ENCODE results near the gene RADX.
A peak's percentile ranks its signal among the peaks of the same experiment; 100 is the strongest.
"Not testable (repeated sequence)": the region's sequence is repeated elsewhere in the genome, so short reads cannot be mapped to it uniquely, and the experiment has no call there.

RADX gene

GRCh38 chrX:106611679-106612392, at the start of gene RADX:
TSS of gene RADX (plus strand) at chrX:106611978. CDS start at chrX:106612081, 103 bp downstream.
- DNase-seq: peak; percentile 80

GRCh38 chrX:106564986-106565385, 46.8 kb upstream of the RADX start:
- DNase-seq: no peak

GRCh38 chrX:106566362-106566761, 45.4 kb upstream of the RADX start:
- no peak for DNase-seq

- DNase-seq: no peak
These were observed 29.9 kb upstream of the RADX start for GRCh38 chrX:106581856-106582255.

GRCh38 chrX:106585478-106585877, 26.3 kb upstream of the RADX start:
- no peak for DNase-seq

GRCh38 chrX:106588801-106589200, 23.0 kb upstream of the RADX start:
- DNase-seq: no peak

GRCh38 chrX:106599411-106599810, 12.4 kb upstream of the RADX start:
- no peak for DNase-seq

- DNase-seq: no peak
These were observed 5.2 kb upstream of the RADX start for GRCh38 chrX:106606571-106606970.

- peak; percentile 50 for DNase-seq
These were observed 3.8 kb upstream of the RADX start for GRCh38 chrX:106608016-106608415.

- DNase-seq: no peak
These were observed 480 bp upstream of the RADX start for GRCh38 chrX:106611317-106611678.

- peak; percentile 36 for DNase-seq
These were observed 600 bp downstream of the RADX start for GRCh38 chrX:106612393-106612763.

GRCh38 chrX:106613277-106613676, 1.5 kb downstream of the RADX start:
- no peak for DNase-seq

- DNase-seq: no peak
These were observed 3.3 kb downstream of the RADX start for GRCh38 chrX:106615041-106615440.

- peak; percentile 3 for DNase-seq
These were observed 8.0 kb downstream of the RADX start for GRCh38 chrX:106619797-106620196.

GRCh38 chrX:106621836-106622235, 10.1 kb downstream of the RADX start:
- DNase-seq: no peak

- DNase-seq: no peak
These were observed 15.0 kb downstream of the RADX start for GRCh38 chrX:106626789-106627188.

GRCh38 chrX:106631615-106632014, 19.8 kb downstream of the RADX start:
- no peak for DNase-seq

GRCh38 chrX:106649523-106650428, 38.0 kb downstream of the RADX start:
- no peak for DNase-seq

GRCh38 chrX:106653625-106654024, 41.8 kb downstream of the RADX start:
- not testable (repeated sequence) for DNase-seq

GRCh38 chrX:106670631-106671030, 58.9 kb downstream of the RADX start:
- no peak for DNase-seq

- no peak for DNase-seq
These were observed 60.7 kb downstream of the RADX start for GRCh38 chrX:106672527-106672926.

GRCh38 chrX:106680716-106681115, 68.9 kb downstream of the RADX start:
- no peak for DNase-seq

- no peak for DNase-seq
These were observed 72.4 kb downstream of the RADX start for GRCh38 chrX:106684207-106684606.

- DNase-seq: no peak
These were observed 80.8 kb downstream of the RADX start for GRCh38 chrX:106692425-106693065.
